Activated CD4-positive, alpha-beta T cell treated with anti-CD3 and anti-CD28 coated beads for 48 hours (primary cell): ENCODE data around the gene FAM162B.
"Not testable (repeated sequence)": the region's sequence is repeated elsewhere in the genome, so short reads cannot be mapped to it uniquely, and the experiment has no call there.

ENCODE experiments used
- DNase-seq: peaks from one replicate; pipeline ENCODE4 v3.0.0-alpha.2; 2020

Gene FAM162B

GRCh38 chr6:116714761-116715160, 50.8 kb downstream of the FAM162B start:
- DNase-seq: no peak

DNA sequence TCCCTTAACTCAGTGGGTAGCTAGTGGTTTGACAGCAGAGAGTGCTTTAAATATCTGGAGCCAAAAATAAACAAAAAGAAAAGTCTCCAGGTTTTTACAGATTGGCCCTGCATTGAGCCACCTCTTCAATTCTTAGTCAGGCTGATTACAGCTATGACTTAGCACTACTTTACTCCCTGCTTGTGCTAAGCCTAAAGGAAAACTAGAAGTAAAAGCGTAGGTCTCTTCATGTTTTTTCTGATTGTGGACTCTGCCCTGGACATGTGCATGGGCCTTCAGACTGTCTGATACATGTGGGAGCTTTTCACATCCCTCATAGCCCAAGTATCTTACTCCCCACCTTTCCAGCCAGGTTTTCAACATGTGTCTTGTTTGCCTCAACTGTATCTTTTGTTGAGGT, 51.2 kb downstream of the FAM162B start:
- no peak for DNase-seq

GRCh38 chr6:116705917-116706316, 59.6 kb downstream of the FAM162B start:
- DNase-seq: no peak

DNA sequence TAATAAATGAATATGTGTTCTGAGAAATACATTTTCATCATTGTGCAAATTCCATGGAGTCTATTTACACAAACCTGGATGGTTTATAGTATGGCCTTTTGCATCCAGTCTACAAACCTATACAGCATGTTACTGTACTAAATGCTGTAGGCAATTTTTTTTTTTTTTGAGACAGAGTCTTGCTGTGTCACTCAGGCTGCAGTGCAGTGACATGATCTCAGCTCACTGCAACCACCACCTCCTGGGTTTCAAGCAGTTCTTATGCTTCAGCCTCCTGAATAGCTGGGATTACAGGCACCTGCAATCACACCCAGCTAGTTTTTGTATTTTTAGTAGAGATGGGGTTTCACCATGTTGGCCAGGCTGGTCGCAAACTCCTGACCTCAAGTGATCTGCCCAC, 61.6 kb downstream of the FAM162B start:
- DNase-seq: not testable (repeated sequence)
